ENCODE results near the gene MIEN1. TPM values are rescaled to one million over a fixed set of nuclear protein-coding genes. Genes with fewer than 3 reads are reported as not detected.

The MIEN1 gene
- total and polyA plus RNA-seq, 3 experiments from 2014 or later, result 42.3 to 114 (median 46.2) TPM

DNA sequence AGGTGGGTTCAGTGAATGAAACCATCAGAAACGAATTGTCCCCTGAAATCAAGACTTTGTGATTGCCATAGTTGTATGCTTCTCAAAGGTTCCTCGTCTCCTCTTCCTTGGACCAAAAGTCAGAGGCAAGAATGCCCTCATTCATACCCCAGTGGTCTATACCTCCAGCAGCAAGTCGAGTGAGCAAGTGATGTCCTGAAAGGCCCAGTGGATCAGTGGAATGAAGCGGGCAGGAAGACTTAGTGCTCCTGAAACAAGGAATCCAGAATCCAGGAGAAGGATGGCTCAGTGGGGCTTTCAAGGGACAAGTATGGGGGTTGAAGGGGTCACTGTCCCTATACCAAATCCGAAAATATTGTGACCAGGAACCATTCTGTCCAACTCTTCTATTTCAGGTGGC is 35.7 kb downstream of the MIEN1 start:
- H3K9me3 ChIP-seq (ENCODE audit: low read length), result no peaks in the 10 kb centered on the region
- peaks cover 2 to 8% (median 3%) of the 10 kb centered on the region in 3 donors for H3K4me1 Mint-ChIP-seq
- no peaks in the 10 kb centered on the region for H3K4me1 ChIP-seq (ENCODE audit: insufficient read depth, low read length)
- DNase-seq, result no peak
- peaks cover 6 to 20% of the 10 kb centered on the region in 2 donors for H3K27me3 Mint-ChIP-seq
- no peaks in the 10 kb centered on the region for H3K9me3 Mint-ChIP-seq
- no peak overlapping the region for H3K27ac ChIP-seq (ENCODE audit: low read depth, low read length)
- H3K4me3 Mint-ChIP-seq, result no peak overlapping the region
- POLR2A ChIA-PET, result no interaction called here
- CTCF ChIA-PET, result no interaction called here
- H3K36me3 ChIP-seq (ENCODE audit: insufficient read depth, low read length), result no peaks in the 10 kb centered on the region
- H3K36me3 Mint-ChIP-seq, result peaks cover 0 to 6% (median 3%) of the 10 kb centered on the region in 3 donors
- H3K4me3 ChIP-seq (ENCODE audit: low read length), result no peak overlapping the region
- H3K27ac Mint-ChIP-seq, result no peak overlapping the region
- H3K27me3 ChIP-seq (ENCODE audit: insufficient read depth, low read length, poor library complexity, severe bottlenecking), result no peaks in the 10 kb centered on the region

DNA sequence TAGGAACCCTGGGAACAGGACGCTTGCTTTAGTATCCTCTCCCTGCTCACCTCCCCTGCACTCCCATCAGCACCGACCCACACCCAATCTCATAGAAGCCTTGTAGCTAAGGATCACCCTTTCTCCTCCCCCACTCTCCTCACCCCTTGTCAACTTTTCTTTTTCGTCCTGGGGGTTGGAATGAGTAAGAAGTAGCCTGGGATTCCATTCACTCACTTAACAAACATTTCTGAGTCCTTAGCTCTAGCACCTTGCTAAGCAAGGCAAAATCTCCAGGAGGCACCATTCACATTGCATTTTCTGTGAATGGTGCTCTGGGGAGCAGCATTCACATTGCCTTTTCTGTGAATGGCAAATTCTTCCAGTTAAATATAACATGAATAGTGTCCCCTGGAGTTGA is 41.4 kb downstream of the MIEN1 start:
- DNase-seq, result no peak
- Mint-ChIP-seq H3K9me3 (no peaks in the 10 kb centered on the region), H3K36me3 (peaks cover 4 to 24% (median 7%) of the 10 kb centered on the region in 3 donors), H3K4me3 (peak overlapping the region; percentile 96 to 99 (median 97)), H3K27me3 (no peaks in the 10 kb centered on the region), H3K4me1 (peaks cover 25 to 31% (median 31%) of the 10 kb centered on the region in 3 donors), H3K27ac (peak overlapping the region in 7 of 8 donors; percentile 11 to 98 (median 97))
- H3K4me3 ChIP-seq (ENCODE audit: low read length), result peak overlapping the region; percentile 88
- no peaks in the 10 kb centered on the region for H3K36me3 ChIP-seq (ENCODE audit: insufficient read depth, low read length)
- H3K27me3 ChIP-seq (ENCODE audit: insufficient read depth, low read length, poor library complexity, severe bottlenecking), result no peaks in the 10 kb centered on the region
- CTCF ChIA-PET, result interaction anchor here (0.9 to 2.3 kb wide), 4 partner anchors 18 to 65 kb away, joined by 3 to 11 read pairs (median 6); partner anchors contain the start of gene PNMT
- POLR2A ChIA-PET, result no interaction called here
- no peaks in the 10 kb centered on the region for H3K9me3 ChIP-seq (ENCODE audit: low read length)
- peaks cover 16% of the 10 kb centered on the region for H3K4me1 ChIP-seq (ENCODE audit: insufficient read depth, low read length)
- H3K27ac ChIP-seq (ENCODE audit: low read depth, low read length), result no peak overlapping the region

DNA sequence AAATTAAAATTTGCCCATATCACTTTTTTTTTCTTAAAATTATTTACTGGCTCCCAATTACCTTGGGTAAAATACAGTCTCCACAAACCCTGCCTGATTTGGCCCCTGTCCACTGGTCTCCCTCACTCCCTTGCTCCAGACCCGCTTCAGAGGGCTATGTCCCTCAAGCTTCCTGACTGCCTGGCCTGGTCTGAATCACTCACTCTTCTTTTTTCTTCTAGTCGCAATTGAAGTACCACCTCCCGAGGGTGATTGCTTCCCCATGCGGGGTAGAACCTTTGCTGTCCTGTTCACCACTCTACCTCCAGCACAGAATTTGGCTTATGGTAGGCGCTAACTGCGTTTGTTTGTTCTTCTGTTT is 41.9 kb downstream of the MIEN1 start:
- CTCF ChIA-PET, result interaction anchor here (1.0 to 2.3 kb wide), 10 partner anchors 9 to 98 kb away, joined by 3 to 11 read pairs (median 6); partner anchors contain the start of gene PNMT
- Mint-ChIP-seq H3K4me1 (peaks cover 25 to 31% (median 31%) of the 10 kb centered on the region in 3 donors), H3K9me3 (no peaks in the 10 kb centered on the region), H3K27me3 (no peaks in the 10 kb centered on the region), H3K27ac (peak overlapping the region; percentile 95 to 99 (median 97)), H3K36me3 (peaks cover 5 to 27% (median 7%) of the 10 kb centered on the region in 3 donors), H3K4me3 (peak overlapping the region; percentile 96 to 99 (median 97))
- POLR2A ChIA-PET, result interaction anchor here (0.6 to 1.9 kb wide), 5 partner anchors 11 to 238 kb away, joined by 3 to 6 read pairs (median 4); partner anchors contain the start of genes ERBB2 and PNMT
- H3K9me3 ChIP-seq (ENCODE audit: low read length), result no peaks in the 10 kb centered on the region
- H3K36me3 ChIP-seq (ENCODE audit: insufficient read depth, low read length), result peaks cover 3% of the 10 kb centered on the region
- H3K4me3 ChIP-seq (ENCODE audit: low read length), result peak overlapping the region; percentile 88
- DNase-seq, result no peak
- H3K27me3 ChIP-seq (ENCODE audit: insufficient read depth, low read length, poor library complexity, severe bottlenecking), result no peaks in the 10 kb centered on the region
- H3K4me1 ChIP-seq (ENCODE audit: insufficient read depth, low read length), result peaks cover 16% of the 10 kb centered on the region
- peak overlapping the region; percentile 78 for H3K27ac ChIP-seq (ENCODE audit: low read depth, low read length)

DNA sequence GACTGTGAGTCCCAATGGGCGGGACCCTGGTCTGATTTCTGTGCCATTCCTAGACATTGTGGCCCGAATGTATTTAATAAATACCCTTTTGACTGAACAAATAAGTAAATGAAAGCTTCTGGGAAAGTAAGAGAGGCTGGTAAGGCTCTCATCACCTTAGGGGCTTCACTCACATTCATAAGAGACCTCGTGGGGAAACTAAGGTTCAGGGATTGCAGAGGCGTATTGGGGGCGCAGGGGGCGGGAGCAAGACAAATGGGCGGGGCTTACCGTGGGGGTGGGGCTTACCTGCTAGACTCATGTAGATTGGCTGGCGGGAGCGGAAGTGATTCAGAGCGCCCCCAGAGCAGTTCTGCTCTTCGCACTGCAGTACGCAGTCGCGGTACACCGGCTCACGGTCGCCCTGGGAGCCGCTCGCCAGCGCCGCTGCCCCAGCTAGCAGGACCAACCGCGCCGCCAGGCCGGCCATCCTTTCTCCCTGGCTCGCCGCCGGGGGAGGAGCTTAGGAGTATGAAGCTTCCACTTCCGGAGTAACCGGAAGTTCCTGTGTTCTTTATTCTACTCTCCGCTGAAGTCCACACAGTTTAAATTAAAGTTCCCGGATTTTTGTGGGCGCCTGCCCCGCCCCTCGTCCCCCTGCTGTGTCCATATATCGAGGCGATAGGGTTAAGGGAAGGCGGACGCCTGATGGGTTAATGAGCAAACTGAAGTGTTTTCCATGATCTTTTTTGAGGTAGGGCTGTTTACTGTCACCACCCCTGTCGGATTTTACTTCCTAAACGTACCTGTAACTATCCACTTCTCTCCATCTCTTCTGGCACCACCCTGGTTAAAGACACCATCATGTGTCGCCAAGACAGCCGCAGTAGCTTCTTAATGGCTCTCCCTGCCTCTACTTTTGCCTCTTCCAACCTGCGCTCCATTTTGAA is 42.5 kb downstream of the MIEN1 start, which contains the start of gene PGAP3:
TSS of gene PGAP3 (minus strand) at position 512 of the 929 bp plus-strand sequence. CDS start at position 469, 43 bp downstream.
- Mint-ChIP-seq H3K9me3 (no peaks in the 10 kb centered on the region), H3K4me3 (peak within 1 kb of the TSS; percentile 96 to 99 (median 97)), H3K4me1 (peaks cover 30 to 36% (median 31%) of the 10 kb centered on the region in 3 donors), H3K27ac (peak within 1 kb of the TSS; percentile 95 to 99 (median 97)), H3K36me3 (peaks cover 10 to 32% (median 10%) of the 10 kb centered on the region in 3 donors), H3K27me3 (no peaks in the 10 kb centered on the region)
- H3K27me3 ChIP-seq (ENCODE audit: insufficient read depth, low read length, poor library complexity, severe bottlenecking), result no peaks in the 10 kb centered on the region
- peak; percentile 74 to 89 (median 82) for DNase-seq
- no peaks in the 10 kb centered on the region for H3K9me3 ChIP-seq (ENCODE audit: low read length)
- POLR2A ChIA-PET, result interaction anchor here (0.6 to 1.9 kb wide), 5 partner anchors 12 to 238 kb away, joined by 3 to 6 read pairs (median 4); partner anchors contain the start of genes ERBB2 and PNMT
- H3K27ac ChIP-seq (ENCODE audit: low read depth, low read length), result peak within 1 kb of the TSS; percentile 78
- CTCF ChIA-PET, result interaction anchor here (1.0 to 2.3 kb wide), 10 partner anchors 8 to 99 kb away, joined by 3 to 11 read pairs (median 6); partner anchors contain the start of gene PNMT
- peaks cover 4% of the 10 kb centered on the region for H3K36me3 ChIP-seq (ENCODE audit: insufficient read depth, low read length)
- peak within 1 kb of the TSS; percentile 88 for H3K4me3 ChIP-seq (ENCODE audit: low read length)
- peaks cover 16% of the 10 kb centered on the region for H3K4me1 ChIP-seq (ENCODE audit: insufficient read depth, low read length)

DNA sequence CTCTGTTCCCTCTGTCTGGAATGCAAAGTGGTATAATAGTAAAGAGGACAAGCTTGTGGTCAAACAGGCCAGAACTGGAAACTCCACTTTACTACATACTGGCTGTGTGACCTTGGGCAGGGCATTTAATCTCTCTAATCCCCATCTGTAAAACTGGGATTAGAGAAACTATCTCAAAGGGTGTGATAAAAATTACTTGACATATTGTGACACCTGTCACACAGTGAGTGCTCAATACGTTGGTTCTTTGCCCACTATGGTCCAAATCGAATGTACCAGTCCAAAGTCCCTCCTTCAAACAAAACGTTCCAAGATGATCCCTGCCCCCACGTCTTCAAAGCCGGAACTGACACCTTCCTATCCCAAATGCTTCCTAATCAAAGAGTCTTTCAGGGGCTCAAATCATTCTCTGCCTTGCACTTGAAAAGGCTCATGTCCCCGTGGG is 43.2 kb downstream of the MIEN1 start:
- H3K9me3 Mint-ChIP-seq, result no peaks in the 10 kb centered on the region
- H3K27me3 ChIP-seq (ENCODE audit: insufficient read depth, low read length, poor library complexity, severe bottlenecking), result no peaks in the 10 kb centered on the region
- H3K36me3 ChIP-seq (ENCODE audit: insufficient read depth, low read length), result peaks cover 4% of the 10 kb centered on the region
- H3K4me1 Mint-ChIP-seq, result peaks cover 30 to 41% (median 35%) of the 10 kb centered on the region in 3 donors
- ChIA-PET POLR2A (interaction anchor here (1.2 to 1.9 kb wide), 2 partner anchors 11 to 19 kb away, joined by 5 to 6 read pairs; partner anchors contain the start of gene PNMT), CTCF (interaction anchor here (1.1 to 2.3 kb wide), 6 partner anchors 10 to 66 kb away, joined by 3 to 11 read pairs (median 7); partner anchors contain the start of gene PNMT)
- peak overlapping the region; percentile 66 to 98 (median 97) for H3K27ac Mint-ChIP-seq
- H3K4me3 ChIP-seq (ENCODE audit: low read length), result peak overlapping the region; percentile 88
- H3K27ac ChIP-seq (ENCODE audit: low read depth, low read length), result peak overlapping the region; percentile 78
- H3K27me3 Mint-ChIP-seq, result no peaks in the 10 kb centered on the region
- peaks cover 10 to 37% (median 15%) of the 10 kb centered on the region in 3 donors for H3K36me3 Mint-ChIP-seq
- H3K9me3 ChIP-seq (ENCODE audit: low read length), result no peaks in the 10 kb centered on the region
- no peak for DNase-seq
- H3K4me1 ChIP-seq (ENCODE audit: insufficient read depth, low read length), result peaks cover 16% of the 10 kb centered on the region
- H3K4me3 Mint-ChIP-seq, result peak overlapping the region; percentile 96 to 99 (median 97)

DNA sequence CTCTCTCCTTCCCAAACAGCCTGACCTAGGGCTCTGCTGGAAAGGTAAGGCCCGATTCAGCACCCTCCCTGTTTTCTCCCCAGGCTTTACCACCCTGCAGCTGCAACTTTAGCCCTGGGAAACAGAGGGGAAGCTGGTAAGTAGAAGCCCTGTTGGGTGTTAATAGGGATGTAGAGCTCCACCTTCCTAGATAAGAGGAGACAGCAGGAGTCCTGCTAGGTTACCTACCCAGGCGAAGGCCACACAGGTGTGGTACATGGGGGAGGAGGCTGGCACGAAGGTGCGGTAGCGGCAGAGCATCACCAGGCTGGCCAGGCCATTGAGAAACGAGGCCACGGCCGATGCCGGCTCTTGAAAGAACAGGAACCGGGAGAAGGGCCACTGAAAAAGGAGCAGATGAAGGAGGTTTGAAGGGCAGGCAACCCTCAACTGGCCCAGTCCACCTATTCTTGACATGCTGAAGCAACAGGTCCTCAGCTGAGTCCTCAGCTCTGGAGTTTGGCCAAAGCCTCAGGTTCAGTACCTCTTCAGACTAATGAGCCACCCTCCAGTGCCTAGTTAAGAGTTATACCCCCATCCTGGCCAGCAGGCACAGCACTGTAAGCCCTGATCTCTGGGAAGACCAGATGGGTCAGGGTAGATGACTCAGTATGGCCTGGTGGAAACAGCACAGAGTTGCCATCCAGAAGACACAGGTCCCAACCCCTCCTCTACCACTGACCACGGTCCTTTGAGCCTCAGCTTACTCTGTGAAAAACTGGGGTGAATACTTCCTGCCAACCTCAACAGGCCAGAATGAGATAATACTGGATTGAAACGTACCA is 45.8 kb downstream of the MIEN1 start:
- Mint-ChIP-seq H3K27ac (no peak overlapping the region), H3K4me3 (peak overlapping the region in 1 of 7 donors; percentile 67), H3K27me3 (no peaks in the 10 kb centered on the region), H3K9me3 (no peaks in the 10 kb centered on the region), H3K4me1 (peaks cover 46 to 61% (median 53%) of the 10 kb centered on the region in 3 donors), H3K36me3 (peaks cover 12 to 44% (median 17%) of the 10 kb centered on the region in 3 donors)
- DNase-seq, result no peak
- POLR2A ChIA-PET, result interaction anchor here (1.3 kb wide), 1 partner anchor 26 kb away, joined by 3 read pairs; no protein-coding TSS in a partner anchor
- CTCF ChIA-PET, result interaction anchor here (1.0 to 1.5 kb wide), 2 partner anchors 17 to 63 kb away, joined by 4 read pairs; partner anchors contain the start of gene PNMT
- peaks cover 35% of the 10 kb centered on the region for H3K4me1 ChIP-seq (ENCODE audit: insufficient read depth, low read length)
- H3K27ac ChIP-seq (ENCODE audit: low read depth, low read length), result no peak overlapping the region
- peaks cover 4% of the 10 kb centered on the region for H3K36me3 ChIP-seq (ENCODE audit: insufficient read depth, low read length)
- H3K4me3 ChIP-seq (ENCODE audit: low read length), result no peak overlapping the region
- no peaks in the 10 kb centered on the region for H3K27me3 ChIP-seq (ENCODE audit: insufficient read depth, low read length, poor library complexity, severe bottlenecking)
- no peaks in the 10 kb centered on the region for H3K9me3 ChIP-seq (ENCODE audit: low read length)
